Muscle of leg (tissue), 11 donors: ENCODE results near the gene SNAP29. TPM values are rescaled to one million over a fixed set of nuclear protein-coding genes. Genes with fewer than 3 reads are reported as not detected.
"Not testable (repeated sequence)": the region's sequence is repeated elsewhere in the genome, so short reads cannot be mapped to it uniquely, and the experiment has no call there.

Experiments
- DNase-seq: peaks from one replicate; pipeline ENCODE4 v3.0.0; 2013
- H3K27ac ChIP-seq: one replicate; pipeline ENCODE4 v1.5.1; 2013; ENCODE audit warnings: mild to moderate bottlenecking, low read length, control low read depth
- H3K27me3 ChIP-seq: one replicate; pipeline ENCODE4 v1.6.1; 2013; ENCODE audit warnings: low read length; ENCODE audit not compliant: control insufficient read depth, insufficient read depth
- H3K36me3 ChIP-seq: one replicate; pipeline ENCODE4 v1.6.1; 2013; ENCODE audit warnings: low read length; ENCODE audit not compliant: control insufficient read depth, insufficient read depth
- H3K4me1 ChIP-seq: one replicate; pipeline ENCODE4 v1.6.1; 2013; ENCODE audit warnings: low read length; ENCODE audit not compliant: control insufficient read depth, insufficient read depth
- H3K4me3 ChIP-seq: one replicate; pipeline ENCODE4 v1.5.1; 2013; ENCODE audit warnings: low read length, control low read depth
- H3K9me3 ChIP-seq: replicated peaks from 2 replicates; pipeline ENCODE4 v1.6.1; 2013; ENCODE audit warnings: low read depth, low read length; ENCODE audit not compliant: control insufficient read depth
- WGBS: methylation state at CpG from one replicate; pipeline ENCODE4 v1.1.5; 2013; ENCODE audit warnings: missing lambda C conversion rate; ENCODE audit not compliant: insufficient coverage; 5-methylcytosine and 5-hydroxymethylcytosine counted together
- polyA plus RNA-seq, 8 donors: library from polyadenylated mRNA; unstranded; fragments of 120-200 nt; gene quantifications; one replicate each; pipeline versions ENCODE4 v1.2.1 to v1.2.3, GENCODE V29; 2013; ENCODE audit warnings: inconsistent platforms in 1 of 8, low replicate concordance in 1 of 8; ENCODE audit not compliant: insufficient read length in 8 of 8, insufficient read depth in 1 of 8
- total RNA-seq: library from RNA; stranded (reverse); fragments of 120-200 nt; gene quantifications from one replicate; pipeline ENCODE4 v1.2.4, GENCODE V29; 2013

Gene SNAP29
- total and polyA plus RNA-seq, 9 donors: 10.9 to 26.6 (median 21.9) TPM

DNA sequence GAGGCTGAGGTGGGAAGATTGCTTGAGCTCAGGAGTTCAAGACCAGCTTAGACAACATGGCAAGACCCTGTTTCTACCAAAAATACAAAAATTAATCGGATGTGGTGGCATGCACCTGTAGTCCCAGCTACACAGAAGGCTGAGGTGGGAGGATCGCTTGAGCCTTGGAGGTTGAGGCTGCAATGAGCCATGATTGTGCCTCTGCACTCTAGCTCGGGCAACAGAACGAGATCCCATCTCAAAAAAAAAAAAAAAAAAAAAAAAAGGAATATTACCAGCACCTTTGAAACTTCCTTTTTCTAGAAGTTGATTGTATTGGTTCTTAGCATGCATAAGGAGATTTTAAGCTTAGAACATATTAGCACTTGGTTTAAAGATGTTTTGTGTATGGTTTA is 69.8 kb downstream of the SNAP29 start:
- no CpG with 5 or more reads among the region's 4 CpGs for WGBS
- Histone ChIP-seq H3K4me3 (no peak overlapping the region), H3K36me3 (peaks cover 4% of the 10 kb centered on the region), H3K4me1 (no peaks in the 10 kb centered on the region), H3K9me3 (no peaks in the 10 kb centered on the region), H3K27me3 (no peaks in the 10 kb centered on the region), H3K27ac (no peak overlapping the region)
- DNase-seq: no peak

- Histone ChIP-seq H3K36me3 (peaks cover 10% of the 10 kb centered on the region), H3K27ac (no peak overlapping the region), H3K4me3 (no peak overlapping the region), H3K27me3 (no peaks in the 10 kb centered on the region), H3K4me1 (no peaks in the 10 kb centered on the region), H3K9me3 (no peaks in the 10 kb centered on the region)
- no peak for DNase-seq
- WGBS: no CpG with 5 or more reads among the region's 1 CpG
Measured at GRCh38 chr22:20930004-20930403, 71.2 kb downstream of the SNAP29 start.

DNA sequence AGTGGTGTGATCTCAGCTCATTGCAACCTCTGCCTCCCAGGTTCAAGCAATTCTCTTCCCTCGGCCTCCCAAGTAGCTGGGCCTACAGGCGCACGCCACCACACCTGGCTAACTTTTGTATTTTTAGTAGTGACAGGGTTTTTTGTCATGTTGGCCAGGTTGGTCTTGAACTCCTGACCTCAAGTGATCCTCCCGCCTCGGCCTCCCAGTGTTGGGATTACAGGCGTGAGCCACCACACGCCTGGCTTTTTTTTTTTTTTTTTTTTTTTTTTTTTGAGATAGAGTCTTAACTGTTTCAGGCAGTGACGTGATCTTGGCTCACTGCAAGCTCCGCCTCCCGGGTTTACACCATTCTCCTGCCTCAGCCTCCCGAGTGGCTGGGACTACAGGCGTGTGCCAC is 71.6 kb downstream of the SNAP29 start:
- H3K27ac ChIP-seq, DNase-seq, H3K4me3 ChIP-seq, H3K4me1 ChIP-seq, H3K27me3 ChIP-seq, H3K9me3 ChIP-seq: not testable (repeated sequence)
- peaks cover 13% of the 10 kb centered on the region for H3K36me3 ChIP-seq
- WGBS: 80% methylated on average over 1 of the region's 12 CpGs

DNA sequence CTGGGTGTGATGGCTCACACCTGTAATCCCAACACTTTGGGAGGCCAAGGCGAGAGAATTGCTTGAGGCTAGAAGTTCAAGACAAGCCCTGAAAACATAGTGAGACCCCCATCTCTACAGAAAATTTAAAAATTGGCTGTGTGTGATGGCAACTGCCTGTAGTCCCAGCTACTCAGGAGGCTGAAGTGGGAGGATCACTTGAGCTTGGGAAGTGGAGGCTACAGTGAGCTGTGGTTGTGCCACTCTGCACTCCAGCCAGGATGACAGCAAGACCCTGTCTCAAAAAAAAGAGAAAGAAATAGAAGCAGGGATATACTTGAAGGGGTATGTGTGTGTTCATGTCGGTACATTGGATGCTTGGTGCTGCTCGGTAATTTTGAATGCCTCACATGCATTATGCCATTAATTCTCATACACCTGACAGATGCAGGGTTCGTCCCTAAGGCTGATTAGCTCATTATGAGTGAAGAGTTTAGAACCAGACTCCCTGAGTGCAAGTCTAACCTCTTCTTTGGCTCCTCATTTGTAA is 72.4 kb downstream of the SNAP29 start:
- Histone ChIP-seq H3K27ac (no peak overlapping the region), H3K27me3 (no peaks in the 10 kb centered on the region), H3K4me3 (no peak overlapping the region), H3K9me3 (no peaks in the 10 kb centered on the region), H3K36me3 (peaks cover 20% of the 10 kb centered on the region), H3K4me1 (no peaks in the 10 kb centered on the region)
- no peak for DNase-seq
- WGBS: no CpG with 5 or more reads among the region's 4 CpGs

DNA sequence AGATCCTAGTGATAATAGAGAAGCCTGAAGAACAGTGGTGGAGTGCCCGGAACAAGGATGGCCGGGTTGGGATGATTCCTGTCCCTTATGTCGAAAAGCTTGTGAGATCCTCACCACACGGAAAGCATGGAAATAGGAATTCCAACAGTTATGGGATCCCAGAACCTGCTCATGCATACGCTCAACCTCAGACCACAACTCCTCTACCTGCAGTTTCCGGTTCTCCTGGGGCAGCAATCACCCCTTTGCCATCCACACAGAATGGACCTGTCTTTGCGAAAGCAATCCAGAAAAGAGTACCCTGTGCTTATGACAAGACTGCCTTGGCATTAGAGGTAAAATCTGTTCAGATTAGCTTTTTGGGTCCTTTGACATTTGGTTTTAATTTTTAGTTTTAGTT is 75.1 kb downstream of the SNAP29 start:
- no peaks in the 10 kb centered on the region for H3K27me3 ChIP-seq
- no peaks in the 10 kb centered on the region for H3K9me3 ChIP-seq
- peaks cover 6% of the 10 kb centered on the region for H3K4me1 ChIP-seq
- no peak overlapping the region for H3K4me3 ChIP-seq
- DNase-seq: no peak
- H3K36me3 ChIP-seq: peaks cover 30% of the 10 kb centered on the region
- 90% methylated on average over 3 of the region's 7 CpGs for WGBS
- H3K27ac ChIP-seq: no peak overlapping the region

GRCh38 chr22:20935049-20935448 is 76.2 kb downstream of the SNAP29 start:
- H3K4me3 ChIP-seq, DNase-seq, H3K27me3 ChIP-seq, H3K27ac ChIP-seq, H3K9me3 ChIP-seq, H3K4me1 ChIP-seq: not testable (repeated sequence)
- peaks cover 30% of the 10 kb centered on the region for H3K36me3 ChIP-seq
- 95% methylated on average over 4 of the region's 9 CpGs for WGBS

DNA sequence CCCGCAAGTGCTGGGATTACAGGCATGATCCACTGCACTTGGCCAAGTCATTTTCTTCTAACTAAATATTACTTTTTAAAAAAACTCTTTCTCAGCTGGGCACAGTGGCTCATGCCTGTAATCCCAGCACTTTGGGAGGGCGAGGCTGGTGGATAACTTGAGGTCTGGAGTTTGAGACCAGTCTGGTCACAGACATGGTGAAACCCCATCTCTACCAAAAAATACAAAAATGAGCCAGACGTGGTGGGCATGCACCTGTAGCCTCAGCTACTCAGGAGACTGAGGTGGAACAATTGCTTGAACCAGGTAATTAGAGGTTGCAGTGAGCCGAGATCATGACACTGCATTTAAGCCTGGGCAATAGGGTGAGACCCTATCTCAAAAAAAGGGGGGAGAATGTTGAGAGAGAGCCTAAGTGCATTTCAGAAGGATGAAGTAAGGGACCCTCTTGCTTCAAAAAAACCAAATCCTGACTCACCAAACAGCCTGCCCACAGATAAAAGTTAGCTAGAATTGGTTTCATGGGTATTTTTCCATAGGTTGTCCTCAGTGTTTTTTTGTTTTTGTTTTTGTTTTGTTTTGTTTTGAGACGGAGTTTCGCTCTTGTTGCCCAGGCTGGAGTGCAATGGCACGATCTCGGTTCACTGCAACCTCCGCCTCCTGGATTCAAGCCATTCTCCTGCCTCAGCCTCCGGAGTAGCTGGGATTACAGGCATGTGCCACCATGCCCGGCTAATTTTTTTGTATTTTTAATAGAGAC is 77.2 kb downstream of the SNAP29 start:
- H3K27me3 ChIP-seq, H3K27ac ChIP-seq, H3K4me1 ChIP-seq, H3K9me3 ChIP-seq, DNase-seq, H3K4me3 ChIP-seq: not testable (repeated sequence)
- WGBS: 76% methylated on average over 8 of the region's 11 CpGs
- H3K36me3 ChIP-seq: peaks cover 30% of the 10 kb centered on the region

DNA sequence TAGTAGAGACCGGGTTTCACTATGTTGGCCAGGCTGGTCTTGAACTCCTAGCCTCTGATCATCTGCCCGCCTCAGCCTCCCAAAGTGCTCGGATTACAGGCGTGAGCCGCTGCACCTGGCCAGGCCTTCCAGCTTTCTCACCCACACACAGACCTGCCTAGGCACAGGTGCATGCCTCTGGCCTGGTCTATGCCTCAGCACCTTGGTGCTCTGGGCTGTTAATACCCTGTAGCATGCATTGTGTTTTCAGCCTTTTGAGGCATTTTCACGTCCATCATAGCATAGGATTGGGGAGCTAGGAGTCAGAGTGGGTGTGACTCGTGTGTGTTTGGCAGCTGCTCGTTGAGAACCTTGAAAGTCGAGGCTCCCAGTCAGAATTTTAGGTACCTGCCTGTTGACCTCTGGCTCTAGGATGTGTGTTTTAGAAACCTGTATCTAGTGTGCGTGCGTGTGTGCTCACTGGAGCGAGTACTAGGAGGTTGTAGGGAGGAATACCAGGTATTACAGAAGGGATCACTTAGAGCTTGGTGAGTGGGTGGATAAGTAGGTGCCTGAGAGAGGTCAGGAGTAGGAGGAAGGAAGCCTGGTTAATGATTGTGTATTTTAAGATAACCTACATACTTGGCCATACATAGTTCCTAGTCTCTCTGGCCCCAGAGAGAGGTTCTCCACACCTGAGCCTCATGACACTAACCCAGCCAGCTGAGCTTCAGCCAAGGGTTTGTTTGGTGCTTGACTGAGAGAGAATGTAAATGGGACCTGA is 78.4 kb downstream of the SNAP29 start:
- H3K4me3 ChIP-seq: no peak overlapping the region
- DNase-seq: no peak
- no peaks in the 10 kb centered on the region for H3K27me3 ChIP-seq
- 67% methylated on average over 12 of the region's 12 CpGs for WGBS
- H3K4me1 ChIP-seq: peaks cover 6% of the 10 kb centered on the region
- H3K27ac ChIP-seq: no peak overlapping the region
- peaks cover 30% of the 10 kb centered on the region for H3K36me3 ChIP-seq
- H3K9me3 ChIP-seq: no peaks in the 10 kb centered on the region

GRCh38 chr22:20937794-20938671 is 79.2 kb downstream of the SNAP29 start:
- Histone ChIP-seq H3K9me3 (no peaks in the 10 kb centered on the region), H3K4me1 (peaks cover 6% of the 10 kb centered on the region), H3K27me3 (no peaks in the 10 kb centered on the region), H3K4me3 (no peak overlapping the region), H3K36me3 (peaks cover 30% of the 10 kb centered on the region), H3K27ac (no peak overlapping the region)
- no peak for DNase-seq
- 67% methylated on average over 1 of the region's 8 CpGs for WGBS
